HFFc6 (cell line): Measurements from ENCODE around the gene SETD2. TPM values are rescaled to one million over a fixed set of nuclear protein-coding genes. Genes with fewer than 3 reads are reported as not detected.

Experiments used
- DNase-seq: peaks from one replicate; pipeline ENCODE4 v3.0.0-alpha.2; 2018
- H3K27ac Mint-ChIP-seq: 2 replicates; pipeline ENCODE4 v1.8.0; 2020; ENCODE audit warnings: mild to moderate bottlenecking, mixed read lengths
- H3K27me3 Mint-ChIP-seq: 2 replicates; pipeline ENCODE4 v1.8.0; 2021; ENCODE audit warnings: mild to moderate bottlenecking, moderate library complexity, mixed read lengths; ENCODE audit not compliant: insufficient read depth
- H3K36me3 Mint-ChIP-seq: 2 replicates; pipeline ENCODE4 v1.8.0; 2021; ENCODE audit warnings: low read depth, mixed read lengths
- H3K4me1 Mint-ChIP-seq: 2 replicates; pipeline ENCODE4 v1.8.0; 2020; ENCODE audit warnings: low read depth, mixed read lengths
- H3K4me3 Mint-ChIP-seq: 2 replicates; pipeline ENCODE4 v1.8.0; 2020; ENCODE audit warnings: mild to moderate bottlenecking, moderate library complexity, mixed read lengths
- H3K9me3 Mint-ChIP-seq: 2 replicates; pipeline ENCODE4 v1.8.0; 2020; ENCODE audit warnings: mild to moderate bottlenecking, mixed read lengths
- total RNA-seq, 6 experiments: library from RNA; stranded (reverse); fragmentation: NEBNext Ultra II Directional; extraction: Animal tissue kit (Norgen Biotek cat#: 25700); gene quantifications; 2 replicates in 1 of 6; 3 replicates in 5 of 6; pipeline ENCODE4 v1.2.3, GENCODE V29; 2021
- TF ChIP-seq, protein P1 (sequence below): fragments of 200-600 bp; sonication (generic); IDR thresholded peaks from 2 replicates; pipeline ENCODE4 v1.5.0; 2021; ENCODE audit warnings: antibody characterized with exemption, mild to moderate bottlenecking

Gene SETD2
- total RNA-seq, 6 experiments from 2014 or later, result 26.7 to 33.7 (median 30.8) TPM

DNA sequence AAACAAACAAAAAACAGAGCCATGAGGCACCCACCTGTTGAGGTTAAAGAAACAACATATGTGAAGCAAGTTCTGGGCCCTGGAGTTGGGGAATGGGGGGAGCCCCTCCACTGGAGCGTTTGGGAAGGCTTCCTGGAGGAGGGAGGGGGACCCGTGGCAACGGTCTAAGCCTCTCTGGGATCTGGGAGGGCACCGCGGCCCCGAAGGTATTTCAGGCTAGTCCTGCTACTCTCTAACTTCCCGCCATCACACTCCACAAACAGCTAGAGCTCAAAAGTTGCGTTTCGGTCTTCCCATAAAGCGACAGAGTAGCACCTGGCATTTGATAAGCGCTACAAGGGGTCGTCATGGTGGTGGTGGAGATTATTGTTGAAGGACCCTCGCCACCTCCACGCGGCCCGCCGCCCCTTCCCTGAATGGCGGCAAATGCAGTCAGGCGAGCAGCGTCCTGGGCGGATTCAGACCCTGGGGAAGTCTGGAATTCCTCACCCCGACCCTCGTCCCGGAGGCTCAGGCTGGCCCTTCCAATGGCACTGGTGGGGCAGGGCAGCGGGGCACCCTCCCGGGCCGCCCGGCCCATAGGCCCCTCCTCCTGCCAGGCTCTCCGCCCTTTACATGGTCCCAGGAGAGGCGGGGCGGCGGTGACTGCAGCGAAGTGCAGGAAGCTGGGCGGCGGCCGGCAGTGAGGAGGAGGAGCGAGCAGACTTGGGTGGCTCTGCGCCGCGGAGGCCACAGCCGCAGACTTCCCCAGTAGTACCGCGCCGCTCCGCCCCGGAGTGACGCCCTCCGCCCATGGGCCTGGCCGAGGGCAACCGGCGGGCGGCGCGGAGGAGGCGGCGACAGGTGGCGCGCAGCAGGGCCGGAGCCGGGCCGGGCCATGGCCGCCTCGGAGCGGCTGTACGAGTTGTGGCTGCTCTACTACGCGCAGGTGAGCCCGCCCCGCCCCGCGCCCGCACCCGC lies 184.6 kb downstream of the SETD2 start, which contains the start of gene NBEAL2:
NBEAL2 (plus strand) TSS at position 682 of the 960 bp plus-strand sequence; CDS start at position 878, 196 bp downstream.
- DNase-seq, result peak; percentile 89
- TF ChIP-seq, protein P1, sequence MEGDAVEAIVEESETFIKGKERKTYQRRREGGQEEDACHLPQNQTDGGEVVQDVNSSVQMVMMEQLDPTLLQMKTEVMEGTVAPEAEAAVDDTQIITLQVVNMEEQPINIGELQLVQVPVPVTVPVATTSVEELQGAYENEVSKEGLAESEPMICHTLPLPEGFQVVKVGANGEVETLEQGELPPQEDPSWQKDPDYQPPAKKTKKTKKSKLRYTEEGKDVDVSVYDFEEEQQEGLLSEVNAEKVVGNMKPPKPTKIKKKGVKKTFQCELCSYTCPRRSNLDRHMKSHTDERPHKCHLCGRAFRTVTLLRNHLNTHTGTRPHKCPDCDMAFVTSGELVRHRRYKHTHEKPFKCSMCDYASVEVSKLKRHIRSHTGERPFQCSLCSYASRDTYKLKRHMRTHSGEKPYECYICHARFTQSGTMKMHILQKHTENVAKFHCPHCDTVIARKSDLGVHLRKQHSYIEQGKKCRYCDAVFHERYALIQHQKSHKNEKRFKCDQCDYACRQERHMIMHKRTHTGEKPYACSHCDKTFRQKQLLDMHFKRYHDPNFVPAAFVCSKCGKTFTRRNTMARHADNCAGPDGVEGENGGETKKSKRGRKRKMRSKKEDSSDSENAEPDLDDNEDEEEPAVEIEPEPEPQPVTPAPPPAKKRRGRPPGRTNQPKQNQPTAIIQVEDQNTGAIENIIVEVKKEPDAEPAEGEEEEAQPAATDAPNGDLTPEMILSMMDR, result peak; percentile 17; the same call in 1 of the 2 replicates
- peaks cover 12% of the 10 kb centered on the region; the same call in 1 of the 2 replicates for H3K36me3 Mint-ChIP-seq
- peak within 1 kb of the TSS; percentile 87 for H3K4me3 Mint-ChIP-seq
- H3K9me3 Mint-ChIP-seq, result no peaks in the 10 kb centered on the region; the same call in 1 of the 2 replicates
- peak within 1 kb of the TSS; percentile 64 for H3K27ac Mint-ChIP-seq
- peaks cover 5% of the 10 kb centered on the region for H3K27me3 Mint-ChIP-seq
- H3K4me1 Mint-ChIP-seq, result peaks cover 28% of the 10 kb centered on the region

DNA sequence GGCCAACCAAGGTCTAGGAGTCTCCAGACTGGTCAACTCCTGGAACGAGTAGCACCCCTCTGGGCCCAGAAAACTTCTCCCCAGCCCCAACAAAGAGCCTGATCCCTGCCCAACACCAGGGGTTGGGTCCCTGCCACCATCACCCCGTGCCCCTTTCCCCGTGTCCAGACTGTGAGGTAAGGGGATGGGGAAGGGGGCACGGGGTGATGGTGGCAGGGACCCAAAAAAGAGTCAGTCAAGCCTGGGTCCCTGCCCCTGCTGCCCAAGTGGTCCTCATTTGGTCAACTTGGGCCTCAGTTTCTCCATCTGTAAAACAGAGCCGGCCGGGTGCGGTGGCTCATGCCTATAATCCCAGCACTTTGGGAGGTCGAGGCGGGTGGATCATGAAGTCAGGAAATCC lies 185.5 kb downstream of the SETD2 start:
- Mint-ChIP-seq H3K36me3 (peaks cover 17% of the 10 kb centered on the region; the same call in 1 of the 2 replicates), H3K4me3 (0 out of 2 replicates have a peak overlapping the region, but pooled peaks have one; percentile 55), H3K27me3 (peaks cover 5% of the 10 kb centered on the region), H3K27ac (peak overlapping the region; percentile 100), H3K9me3 (no peaks in the 10 kb centered on the region; the same call in 1 of the 2 replicates), H3K4me1 (peaks cover 35% of the 10 kb centered on the region)
- DNase-seq, result no peak
- TF ChIP-seq, protein P1, result no peak

DNA sequence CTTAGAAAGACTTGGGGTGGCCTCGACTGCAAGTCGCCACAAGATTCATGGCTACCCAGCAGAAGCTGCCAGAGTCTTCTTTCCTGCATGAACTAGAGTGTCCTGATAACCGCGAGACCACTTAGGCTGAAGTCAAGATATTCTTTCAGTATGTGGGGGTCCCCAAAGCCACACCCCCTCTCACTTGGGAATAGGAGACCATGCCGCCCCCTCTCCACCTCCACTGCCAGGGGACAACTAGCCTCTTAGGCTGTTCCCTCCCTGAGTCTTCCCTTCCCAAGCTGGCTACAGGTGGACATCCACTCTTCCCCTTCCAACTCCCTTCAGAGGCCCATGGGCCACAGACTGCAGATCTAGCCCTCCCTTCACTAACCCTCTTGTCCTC lies 186.1 kb downstream of the SETD2 start:
- peaks cover 17% of the 10 kb centered on the region; the same call in 1 of the 2 replicates for H3K36me3 Mint-ChIP-seq
- H3K4me3 Mint-ChIP-seq, result peak overlapping the region; percentile 55
- no peaks in the 10 kb centered on the region; the same call in 1 of the 2 replicates for H3K9me3 Mint-ChIP-seq
- TF ChIP-seq, protein P1, result no peak
- DNase-seq, result no peak
- peaks cover 35% of the 10 kb centered on the region for H3K4me1 Mint-ChIP-seq
- H3K27ac Mint-ChIP-seq, result peak overlapping the region; percentile 100
- peaks cover 5% of the 10 kb centered on the region for H3K27me3 Mint-ChIP-seq

DNA sequence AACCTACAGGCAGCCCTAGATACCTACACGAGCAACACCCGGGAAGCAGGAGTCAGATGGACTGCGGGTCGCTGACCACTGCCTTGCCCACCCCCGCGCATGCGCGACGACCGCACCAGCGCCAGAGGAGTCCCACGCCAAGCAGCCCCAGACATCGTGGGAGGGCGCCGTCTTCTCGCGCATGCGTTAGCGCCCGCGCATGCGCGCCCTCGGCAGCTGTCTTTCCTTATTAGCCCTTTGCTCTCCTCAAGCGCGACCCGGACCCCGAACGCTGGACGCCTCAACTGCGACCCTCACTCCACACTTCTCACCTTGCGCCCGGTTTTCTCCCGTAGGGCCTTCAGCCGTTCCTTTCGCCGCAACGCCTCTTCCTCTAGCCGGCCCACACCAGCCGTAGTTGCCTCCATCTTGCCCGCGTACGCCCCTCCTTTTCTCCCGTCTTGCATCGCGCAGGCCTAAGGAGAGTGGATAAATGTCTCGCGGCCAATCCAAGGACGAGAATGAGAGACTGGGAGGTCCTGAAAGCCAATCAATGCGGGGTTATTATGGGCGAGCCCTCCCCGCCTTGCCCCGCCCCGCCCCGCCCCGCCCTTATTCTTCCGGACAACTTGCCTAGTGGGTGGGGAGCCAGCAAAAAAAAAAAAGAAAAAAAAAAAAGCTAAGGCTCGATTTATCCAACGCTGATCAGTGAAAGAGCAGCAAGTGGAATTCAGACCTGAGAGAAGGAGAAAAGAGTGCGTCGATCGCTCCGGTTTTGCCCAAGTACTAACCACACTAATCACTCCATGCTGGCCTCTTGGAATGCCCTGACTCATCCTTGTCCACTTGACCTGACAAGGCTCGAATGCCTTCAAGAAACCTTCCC lies 187.4 kb downstream of the SETD2 start, which contains the start of gene CCDC12:
CCDC12 (minus strand) TSS at position 420 of the 865 bp plus-strand sequence; CDS start at position 407, 13 bp downstream.
- H3K4me1 Mint-ChIP-seq, result peaks cover 46% of the 10 kb centered on the region
- H3K27me3 Mint-ChIP-seq, result peaks cover 5% of the 10 kb centered on the region
- H3K4me3 Mint-ChIP-seq, result peak within 1 kb of the TSS; percentile 99
- H3K27ac Mint-ChIP-seq, result peak within 1 kb of the TSS; percentile 100
- H3K9me3 Mint-ChIP-seq, result no peaks in the 10 kb centered on the region; the same call in 1 of the 2 replicates
- DNase-seq, result peak; percentile 99
- TF ChIP-seq, protein P1, result no peak
- peaks cover 17% of the 10 kb centered on the region; the same call in 1 of the 2 replicates for H3K36me3 Mint-ChIP-seq
